H1 (cell line): ENCODE results near the gene OTOS. TPM values are rescaled to one million over a fixed set of nuclear protein-coding genes. Genes with fewer than 3 reads are reported as not detected.

ENCODE experiments used
- CTCF ChIA-PET: fragments of 300-600 bp; sonication (Branson Sonifier 250); formaldehyde crosslinking; loops from one replicate; lab custom pipeline; 2021; ENCODE audit not compliant: partially characterized antibody; lab: Charles Lee
- POLR2A ChIA-PET: fragments of 300-600 bp; sonication (Branson Sonifier 250); formaldehyde crosslinking; loops from one replicate; lab custom pipeline; 2021; ENCODE audit warnings: inconsistent platforms; ENCODE audit not compliant: partially characterized antibody; lab: Charles Lee
- DNase-seq, 2 experiments: peaks; one replicate each; pipeline versions ENCODE4 v3.0.0 to v3.0.0-alpha.2; 2010 to 2022; ENCODE audit warnings: low spot score in 2 of 2, low read depth in 1 of 2, mixed read lengths in 1 of 2
- FAIRE-seq: peaks from 2 replicates; lab custom pipeline; 2011; peaks lifted over from hg19 to GRCh38; lab: Jason Lieb, UNC
- H2AFZ ChIP-seq: 2 replicates; pipeline ENCODE4 v1.8.1; 2012; ENCODE audit warnings: low read length, inconsistent platforms
- H2AK5ac ChIP-seq: 2 replicates; pipeline ENCODE4 v1.6.1; 2013; ENCODE audit warnings: low read depth, low read length
- H2BK120ac ChIP-seq: replicated peaks from 2 replicates; pipeline ENCODE3; 2013; ENCODE audit warnings: low read depth, low read length, inconsistent platforms
- H2BK12ac ChIP-seq: 2 replicates; pipeline ENCODE4 v1.6.1; 2013; ENCODE audit warnings: low read depth, low read length
- H2BK15ac ChIP-seq: 2 replicates; pipeline ENCODE4 v1.6.1; 2013; ENCODE audit warnings: low read length
- H2BK20ac ChIP-seq: 2 replicates; pipeline ENCODE4 v1.6.1; 2013; ENCODE audit warnings: low read length
- H2BK5ac ChIP-seq: 2 replicates; pipeline ENCODE4 v1.6.1; 2013; ENCODE audit warnings: low read depth, low read length
- H3K14ac ChIP-seq: 2 replicates; pipeline ENCODE4 v1.6.1; 2013; ENCODE audit warnings: inconsistent platforms; ENCODE audit not compliant: insufficient read length
- H3K18ac ChIP-seq: 2 replicates; pipeline ENCODE4 v1.6.1; 2013; ENCODE audit warnings: low read length; ENCODE audit errors: extremely low read depth
- H3K23ac ChIP-seq: 2 replicates; pipeline ENCODE4 v1.6.1; 2013; ENCODE audit warnings: inconsistent platforms; ENCODE audit not compliant: insufficient read length
- H3K23me2 ChIP-seq: 2 replicates; pipeline ENCODE4 v1.6.1; 2013; ENCODE audit warnings: low read depth, low read length
- H3K27ac ChIP-seq: 2 replicates; pipeline ENCODE4 v1.6.1; 2011; ENCODE audit warnings: low read depth, low read length, inconsistent platforms
- H3K27me3 ChIP-seq, 4 experiments: replicated peaks in 1 of 4; 1 replicate in 1 of 4; 2 replicates in 3 of 4; pipeline versions ENCODE4 v1.6.1 to v1.8.1; 2011 to 2013; ENCODE audit warnings: low read length in 3 of 4, mild to moderate bottlenecking in 3 of 4, inconsistent platforms in 2 of 4, mixed read lengths in 2 of 4, moderate library complexity in 1 of 4; ENCODE audit not compliant: control insufficient read depth in 3 of 4, insufficient read depth in 3 of 4; ENCODE audit errors: extremely low read depth in 1 of 4
- H3K36me3 ChIP-seq, 4 experiments: 2 replicates each; pipeline versions ENCODE4 v1.6.1 to v1.8.1; 2011 to 2013; ENCODE audit warnings: mild to moderate bottlenecking in 4 of 4, low read length in 3 of 4, moderate library complexity in 2 of 4, control low read depth in 1 of 4, inconsistent platforms in 1 of 4; ENCODE audit not compliant: insufficient read depth in 4 of 4, control insufficient read depth in 2 of 4
- H3K4ac ChIP-seq: replicated peaks from 2 replicates; pipeline ENCODE3; 2013; ENCODE audit warnings: low read length, low read depth, mixed read lengths, inconsistent platforms; ENCODE audit not compliant: insufficient read length
- H3K4me1 ChIP-seq, 4 experiments: replicated peaks in 1 of 4; 1 replicate in 1 of 4; 2 replicates in 3 of 4; pipeline versions ENCODE4 v1.6.1 to v1.8.1; 2011 to 2013; ENCODE audit warnings: low read length in 3 of 4, inconsistent platforms in 2 of 4, mixed read lengths in 1 of 4; ENCODE audit not compliant: insufficient read depth in 4 of 4, control insufficient read depth in 3 of 4
- H3K4me2 ChIP-seq, 2 experiments: 2 replicates each; pipeline versions ENCODE4 v1.6.1 to v1.8.1; 2011 to 2013; ENCODE audit warnings: low read depth in 2 of 2, low read length in 2 of 2, control low read depth in 1 of 2, inconsistent platforms in 1 of 2, mild to moderate bottlenecking in 1 of 2; ENCODE audit not compliant: insufficient read depth in 1 of 2
- H3K4me3 ChIP-seq, 4 experiments: fragments of 200-600, 300-600 bp in 1 of 4; sonication (generic), shearing (Covaris generic), sonication (Bioruptor Twin) in 1 of 4; 2 replicates each; pipeline versions ENCODE4 v1.5.1 to v1.8.1; 2011 to 2016; ENCODE audit warnings: low read length in 4 of 4, low read depth in 3 of 4, control low read depth in 2 of 4, inconsistent platforms in 2 of 4, mild to moderate bottlenecking in 2 of 4, mixed read lengths in 1 of 4, moderate library complexity in 1 of 4; ENCODE audit not compliant: insufficient read depth in 2 of 4; ENCODE audit errors: extremely low read depth in 1 of 4
- H3K56ac ChIP-seq: replicated peaks from 2 replicates; pipeline ENCODE3; 2013; ENCODE audit warnings: low read depth, mild to moderate bottlenecking, mixed read lengths, low read length, inconsistent platforms; ENCODE audit not compliant: insufficient read length
- H3K79me1 ChIP-seq: 2 replicates; pipeline ENCODE4 v1.6.1; 2013; ENCODE audit warnings: low read depth, low read length, control low read depth
- H3K79me2 ChIP-seq, 2 experiments: 2 replicates each; pipeline versions ENCODE4 v1.6.1 to v1.8.1; 2012 to 2013; ENCODE audit warnings: low read length in 2 of 2, mild to moderate bottlenecking in 2 of 2, inconsistent platforms in 1 of 2; ENCODE audit not compliant: insufficient read depth in 2 of 2, control insufficient read depth in 1 of 2
- H3K9ac ChIP-seq, 4 experiments: replicated peaks in 1 of 4; 1 replicate in 1 of 4; 2 replicates in 3 of 4; pipeline versions ENCODE4 v1.6.1 to v1.8.1; 2011 to 2013; ENCODE audit warnings: low read depth in 3 of 4, low read length in 3 of 4, control low read depth in 2 of 4, mild to moderate bottlenecking in 2 of 4, moderate library complexity in 2 of 4, inconsistent platforms in 1 of 4; ENCODE audit errors: extremely low read depth in 1 of 4
- H3K9me3 ChIP-seq, 2 experiments: 2 replicates each; pipeline versions ENCODE4 v1.6.1 to v1.8.1; 2012 to 2013; ENCODE audit warnings: mild to moderate bottlenecking in 2 of 2, moderate library complexity in 2 of 2, control low read depth in 1 of 2, inconsistent platforms in 1 of 2, low read depth in 1 of 2, low read length in 1 of 2, mixed read lengths in 1 of 2; ENCODE audit not compliant: insufficient read depth in 2 of 2
- H4K20me1 ChIP-seq, 2 experiments: replicated peaks in 1 of 2; 2 replicates each; pipeline versions ENCODE3 to v1.8.1; 2011 to 2013; ENCODE audit warnings: inconsistent platforms in 2 of 2, low read length in 2 of 2, mild to moderate bottlenecking in 1 of 2; ENCODE audit not compliant: insufficient read depth in 2 of 2, control insufficient read depth in 1 of 2
- H4K5ac ChIP-seq: 2 replicates; pipeline ENCODE4 v1.6.1; 2013; ENCODE audit warnings: low read length, low read depth, mixed read lengths, inconsistent platforms; ENCODE audit not compliant: insufficient read length
- H4K8ac ChIP-seq: 2 replicates; pipeline ENCODE4 v1.8.0; 2013; ENCODE audit warnings: mild to moderate bottlenecking, moderate library complexity, low read length, inconsistent platforms; ENCODE audit not compliant: insufficient read depth; ENCODE audit errors: extremely low read depth
- H4K91ac ChIP-seq: replicated peaks from 2 replicates; pipeline ENCODE3; 2013; ENCODE audit warnings: low read length, mixed read lengths, inconsistent platforms; ENCODE audit not compliant: insufficient read length
- BACH1 ChIP-seq: IDR thresholded peaks from 2 replicates; pipeline ENCODE4 v1.6.1; 2012; ENCODE audit warnings: low read length, improper control_type of control experiment
- CHD2 ChIP-seq: IDR thresholded peaks from 2 replicates; pipeline ENCODE4 v1.6.1; 2012; ENCODE audit warnings: low read length, improper control_type of control experiment
- KDM5A ChIP-seq: fragments of 200-600 bp; IDR thresholded peaks from 2 replicates; pipeline ENCODE4 v1.7.1; 2012; ENCODE audit warnings: mild to moderate bottlenecking, low read length, inconsistent platforms, mixed read lengths
- WGBS, 2 experiments: shearing (Covaris generic) in 1 of 2; methylation state at CpG; one replicate each; pipeline versions ENCODE4 v1.1.6 to v1.1.7; 2013 to 2015; ENCODE audit warnings: low lambda C conversion rate in 2 of 2, mixed read lengths in 2 of 2, inconsistent platforms in 1 of 2, low coverage in 1 of 2, missing lambda C conversion rate in 1 of 2; ENCODE audit not compliant: insufficient replicate concordance in 2 of 2, insufficient coverage in 1 of 2, insufficient read length in 1 of 2; ENCODE audit errors: extremely low coverage in 1 of 2, missing lambda C conversion rate in 1 of 2; 5-methylcytosine and 5-hydroxymethylcytosine counted together
- polyA plus RNA-seq, 7 experiments: library from polyadenylated mRNA; depleted of rRNA in 3 of 7; stranded (reverse) in 5 of 7; unstranded in 2 of 7; fragments of >200 nt in 5 of 7; fragments of 200-250 nt in 2 of 7; gene quantifications; 1 replicate in 5 of 7; 2 replicates in 1 of 7; 4 replicates in 1 of 7; pipeline versions ENCODE4 v1.2.1 to v1.2.3, GENCODE V29; 2011 to 2013; ENCODE audit warnings: missing spikeins in 2 of 7, mixed read lengths in 2 of 7
- total RNA-seq: library from RNA; stranded (reverse); fragmentation: NEBNext Ultra II Directional; extraction: Animal tissue kit (Norgen Biotek cat#: 25700); gene quantifications from 2 replicates; pipeline ENCODE4 v1.2.1, GENCODE V29; 2021
- TF ChIP-seq, protein P1 (sequence below): IDR thresholded peaks from 2 replicates; pipeline ENCODE4 v1.6.1; 2012; ENCODE audit warnings: low read length, inconsistent platforms

OTOS gene
- total and polyA plus RNA-seq, 2 of the 8 experiments (the other 6 are each of a cell fraction or from before 2014, with no cell fraction given) = 0.17 TPM; not detected in 1

DNA sequence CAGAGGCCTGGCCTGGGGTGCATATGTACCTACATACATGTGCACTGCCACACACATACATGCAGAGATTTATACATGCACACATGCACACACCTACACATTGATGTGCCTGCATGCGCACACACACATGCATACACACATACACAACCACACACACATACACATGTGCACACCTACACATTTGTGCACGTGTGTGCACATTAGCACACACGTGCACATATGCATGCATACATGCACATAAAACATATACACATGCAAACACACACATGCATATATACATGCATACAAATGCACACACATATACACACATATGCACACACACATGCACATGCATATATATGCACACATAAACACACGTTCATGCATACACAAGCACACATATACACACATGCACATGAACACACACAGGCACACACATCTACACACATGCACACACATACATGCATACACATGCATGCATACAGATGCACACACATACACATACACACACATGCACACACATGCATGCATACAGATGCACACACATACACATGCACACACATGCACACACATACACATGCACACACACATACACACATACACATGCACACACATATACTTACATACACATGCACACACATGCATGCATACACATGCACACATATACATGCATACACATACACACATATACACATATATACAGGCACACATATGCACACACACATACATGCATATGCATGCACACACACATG, 23.6 kb upstream of the OTOS start:
- Histone ChIP-seq H3K4me3 (no peak overlapping the region), H3K9me3 (peaks cover 0 to 4% of the 10 kb centered on the region in 2 experiments; a peak in 2 of 4 replicates), H2BK20ac (no peak overlapping the region), H3K56ac (no peak overlapping the region), H3K4ac (no peak overlapping the region), H2BK120ac (no peak overlapping the region), H4K8ac (no peak overlapping the region), H3K4me1 (no peaks in the 10 kb centered on the region), H3K9ac (no peak overlapping the region), H4K5ac (no peak overlapping the region), H3K36me3 (no peaks in the 10 kb centered on the region), H3K27me3 (no peaks in the 10 kb centered on the region; a peak in 1 of 7 replicates), H2BK5ac (0 out of 2 replicates have a peak overlapping the region, but pooled peaks have one; percentile 18), H2BK15ac (no peak overlapping the region), H3K27ac (no peak overlapping the region), H2AK5ac (no peak overlapping the region; the same call in 1 of the 2 replicates), H3K14ac (no peak overlapping the region), H3K18ac (no peak overlapping the region), H3K23ac (no peak overlapping the region), H3K79me2 (no peaks in the 10 kb centered on the region), H4K91ac (no peak overlapping the region), H3K23me2 (peaks cover 3% of the 10 kb centered on the region; the same call in 1 of the 2 replicates), H3K4me2 (no peak overlapping the region), H4K20me1 (no peaks in the 10 kb centered on the region), H2AFZ (no peak overlapping the region), H3K79me1 (no peaks in the 10 kb centered on the region), H2BK12ac (no peak overlapping the region)
- FAIRE-seq (no peak), DNase-seq (no peak)
- POLR2A ChIA-PET = no interaction called here
- CTCF ChIA-PET = no interaction called here
- WGBS, 2 experiments = 90% methylated on average over 4 of the region's 4 CpGs; no CpG with 5 or more reads in 1 of the 2 experiments
- TF ChIP-seq KDM5A = no peak
- TF ChIP-seq CHD2 = no peak
- TF ChIP-seq, protein P1, sequence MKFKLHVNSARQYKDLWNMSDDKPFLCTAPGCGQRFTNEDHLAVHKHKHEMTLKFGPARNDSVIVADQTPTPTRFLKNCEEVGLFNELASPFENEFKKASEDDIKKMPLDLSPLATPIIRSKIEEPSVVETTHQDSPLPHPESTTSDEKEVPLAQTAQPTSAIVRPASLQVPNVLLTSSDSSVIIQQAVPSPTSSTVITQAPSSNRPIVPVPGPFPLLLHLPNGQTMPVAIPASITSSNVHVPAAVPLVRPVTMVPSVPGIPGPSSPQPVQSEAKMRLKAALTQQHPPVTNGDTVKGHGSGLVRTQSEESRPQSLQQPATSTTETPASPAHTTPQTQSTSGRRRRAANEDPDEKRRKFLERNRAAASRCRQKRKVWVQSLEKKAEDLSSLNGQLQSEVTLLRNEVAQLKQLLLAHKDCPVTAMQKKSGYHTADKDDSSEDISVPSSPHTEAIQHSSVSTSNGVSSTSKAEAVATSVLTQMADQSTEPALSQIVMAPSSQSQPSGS = no peak
- no peak for TF ChIP-seq BACH1
